Activated T-cell treated with anti-CD3 and anti-CD28 coated beads for 1 hour (primary cell): ENCODE measurements around the gene ADD2.

Source experiments
- DNase-seq: peaks from one replicate; pipeline ENCODE4 v3.0.0-alpha.2; 2020; ENCODE audit warnings: low read depth

The ADD2 gene

DNA sequence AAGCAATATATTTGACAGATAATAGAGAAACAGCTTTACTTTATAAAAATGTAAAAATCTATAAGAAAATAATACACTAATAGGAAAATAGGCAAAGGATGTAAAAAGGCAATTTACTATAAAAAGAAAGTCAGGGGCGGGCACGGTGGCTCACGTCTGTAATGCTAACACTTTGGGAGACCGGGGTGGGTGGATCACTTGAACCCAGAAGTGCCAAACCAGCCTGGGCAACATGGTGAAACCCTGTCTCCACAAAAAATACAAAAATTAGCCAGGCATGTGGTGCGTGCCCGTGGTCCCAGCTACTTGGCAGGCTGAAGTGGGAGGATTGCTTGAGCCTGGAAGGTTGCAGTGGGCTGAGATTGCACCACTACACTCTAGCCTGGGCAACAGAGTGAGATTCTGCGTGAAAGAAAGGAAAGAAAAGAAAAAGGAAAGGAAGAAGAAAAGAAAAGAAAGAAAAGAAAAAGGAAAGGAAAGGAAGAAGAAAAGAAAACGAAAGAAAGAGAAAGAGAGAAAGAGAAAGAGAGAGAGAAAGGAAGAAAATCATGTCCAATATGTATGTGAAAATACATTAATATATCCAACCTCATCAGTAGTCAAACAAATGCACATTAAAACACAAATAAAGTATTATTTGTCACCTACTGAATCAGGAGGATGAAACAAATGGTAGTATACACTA, 65.1 kb downstream of the ADD2 start:
- no peak for DNase-seq

DNA sequence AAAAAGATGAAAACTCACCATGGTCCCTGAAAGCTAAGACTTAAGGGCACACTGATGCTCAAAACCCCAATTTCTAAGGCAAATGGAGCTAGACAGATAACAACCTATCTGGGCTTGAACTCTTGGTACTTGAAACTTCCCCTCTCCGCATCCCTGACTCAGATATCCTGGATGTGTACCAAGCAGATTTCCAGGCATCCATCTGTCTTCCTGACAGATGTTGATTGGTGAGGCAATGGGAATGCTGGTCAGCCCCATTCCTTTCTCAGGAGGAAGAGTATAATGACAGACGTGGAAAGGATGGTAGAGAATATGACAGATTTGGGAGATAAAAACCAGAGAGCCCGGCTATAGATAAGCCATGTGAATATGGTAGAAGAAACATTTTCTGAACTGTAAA, 69.2 kb downstream of the ADD2 start:
- no peak for DNase-seq

DNA sequence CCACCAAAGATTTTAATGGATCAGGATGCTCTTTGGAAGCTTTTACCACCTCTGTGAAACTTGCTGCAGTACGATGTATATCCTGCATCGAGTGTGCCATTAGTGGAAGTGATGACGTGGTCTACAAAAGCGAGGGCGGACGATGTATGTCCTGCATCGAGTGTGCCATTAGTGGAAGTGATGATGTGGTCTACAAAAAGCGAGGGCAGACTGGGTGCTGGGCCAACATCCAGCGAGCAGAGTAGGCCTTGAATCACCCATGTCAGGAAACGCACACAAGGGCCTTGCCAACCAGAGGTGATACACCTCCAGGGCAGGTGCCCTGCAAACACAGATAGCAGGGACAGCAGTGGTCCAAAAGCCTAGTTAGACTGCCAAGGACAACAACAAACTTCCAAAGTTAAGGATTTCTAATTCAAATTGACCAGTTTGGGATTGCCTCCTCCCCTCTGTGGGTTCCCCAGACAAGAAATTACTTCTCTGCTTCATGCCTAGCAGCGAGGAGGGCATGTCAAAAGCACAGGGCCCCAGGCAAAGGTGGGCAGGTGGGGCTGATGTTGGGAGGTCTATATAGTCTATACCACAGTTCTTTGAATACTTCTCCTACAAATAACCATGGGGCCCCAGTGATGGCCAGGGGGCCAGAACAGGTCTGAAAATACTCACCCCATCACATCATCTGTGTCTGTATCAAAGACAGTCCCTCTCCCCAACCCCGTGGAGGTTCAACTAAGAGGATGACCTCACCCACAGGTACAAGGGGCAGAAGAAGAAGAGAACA, 70.2 kb downstream of the ADD2 start:
- no peak for DNase-seq

DNA sequence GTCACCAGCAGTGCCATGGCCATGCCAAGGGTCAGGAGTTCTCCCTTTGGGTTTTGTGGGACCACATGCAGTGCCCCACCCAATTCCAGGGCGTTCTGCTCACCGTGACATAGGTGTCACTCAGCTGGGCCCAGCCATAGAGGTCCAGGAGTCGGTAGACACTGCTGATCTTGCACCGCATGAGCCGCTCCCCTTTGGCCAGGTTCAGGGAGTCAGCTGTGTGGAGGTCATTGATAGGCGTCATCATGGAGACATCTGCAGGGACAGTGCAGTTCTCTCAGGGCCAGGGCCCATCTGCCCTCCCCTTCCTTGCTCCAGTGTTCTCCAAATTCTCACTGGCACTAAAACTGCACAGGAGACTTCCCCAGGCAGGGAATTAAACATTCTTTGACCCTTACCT, 71.9 kb downstream of the ADD2 start:
- no peak for DNase-seq

DNA sequence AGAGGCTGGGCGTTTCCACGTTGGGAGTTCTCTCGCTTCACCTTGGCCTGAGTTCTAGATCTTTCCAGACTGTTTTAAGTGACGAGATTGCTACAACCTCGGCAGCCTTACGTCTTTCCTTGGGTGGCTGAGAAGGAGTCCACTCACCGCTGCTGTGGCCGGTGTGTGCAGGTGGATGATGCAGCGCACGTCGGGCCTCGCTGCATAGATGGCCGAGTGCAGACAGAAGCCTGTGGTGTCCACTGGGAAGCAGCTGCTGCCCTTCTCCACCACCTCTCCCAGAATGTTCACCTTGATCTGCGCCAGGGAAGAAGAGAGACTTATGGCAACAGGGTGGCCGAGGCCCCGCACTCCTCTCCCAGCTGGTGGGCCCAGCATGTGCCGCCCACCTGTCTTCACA, 75.7 kb downstream of the ADD2 start:
- no peak for DNase-seq

DNA sequence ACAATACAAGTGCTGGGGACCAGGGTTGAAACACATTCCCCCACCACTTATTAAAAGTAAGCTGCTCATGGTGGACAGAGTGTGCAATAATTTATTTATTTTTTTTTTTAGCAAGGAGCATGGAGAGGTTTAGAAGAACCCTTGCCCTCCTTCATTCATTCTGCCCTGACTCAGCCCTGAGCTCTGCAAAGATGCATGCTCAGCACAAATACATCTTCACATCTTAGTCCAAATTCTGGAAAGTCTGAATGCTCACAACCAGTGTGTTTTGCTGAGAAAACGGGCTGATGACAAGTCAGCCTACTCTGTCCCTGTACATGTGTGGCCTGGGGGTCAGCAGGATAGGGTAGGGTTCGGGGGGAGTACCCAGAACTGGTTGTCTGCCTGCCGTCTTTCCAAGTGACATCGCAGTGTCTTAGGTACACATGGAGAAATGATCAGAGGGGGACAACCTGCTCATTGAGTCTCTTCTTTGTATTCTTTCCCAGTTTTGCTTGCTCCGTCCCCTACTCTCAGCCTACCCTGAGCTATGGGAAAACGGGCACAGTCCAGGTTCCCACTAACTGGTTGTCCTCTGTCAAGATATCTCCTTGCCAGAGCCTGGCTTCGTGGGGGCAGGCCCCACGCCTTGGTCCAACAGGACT, 76.4 kb downstream of the ADD2 start:
- no peak for DNase-seq

DNA sequence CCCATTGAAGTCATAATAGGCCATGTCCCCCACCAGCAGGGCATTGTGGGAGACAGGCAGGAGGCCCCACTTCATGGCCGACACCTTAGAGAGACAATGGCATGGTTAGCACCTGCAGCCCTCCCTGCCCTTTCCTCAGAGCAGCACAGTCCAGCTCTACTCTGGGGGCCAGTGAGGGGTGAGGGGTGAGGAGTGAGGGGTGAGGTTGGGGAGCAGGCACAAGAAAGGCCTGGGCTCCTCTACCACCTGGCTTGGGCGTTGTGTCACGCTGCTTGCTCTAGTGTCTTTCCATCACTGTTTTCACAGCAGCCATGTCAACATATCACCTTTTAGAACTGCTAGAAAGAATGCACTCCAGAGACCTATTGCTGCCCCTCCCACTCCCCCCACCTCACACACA, 77.2 kb downstream of the ADD2 start:
- DNase-seq, result no peak

DNA sequence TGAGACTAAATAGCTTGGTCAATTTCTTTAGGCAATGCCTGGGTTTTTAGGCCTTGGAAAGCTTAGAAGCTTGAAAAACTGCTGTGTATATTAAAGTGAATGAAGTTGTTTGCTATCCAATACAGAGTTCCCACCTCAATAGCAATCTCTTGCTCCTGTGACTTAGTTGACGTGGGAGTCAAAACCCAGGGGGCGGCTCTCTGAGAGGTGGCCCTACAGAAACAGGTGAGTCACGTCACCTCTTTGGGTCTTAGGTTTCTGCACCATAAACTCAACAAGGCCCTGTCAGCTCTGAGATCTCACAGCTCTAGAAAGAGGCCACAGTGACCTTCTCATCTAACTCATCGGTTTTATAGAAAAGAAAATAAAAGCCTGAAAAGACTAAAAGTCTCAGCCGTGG, 79.6 kb downstream of the ADD2 start:
- DNase-seq, result no peak

DNA sequence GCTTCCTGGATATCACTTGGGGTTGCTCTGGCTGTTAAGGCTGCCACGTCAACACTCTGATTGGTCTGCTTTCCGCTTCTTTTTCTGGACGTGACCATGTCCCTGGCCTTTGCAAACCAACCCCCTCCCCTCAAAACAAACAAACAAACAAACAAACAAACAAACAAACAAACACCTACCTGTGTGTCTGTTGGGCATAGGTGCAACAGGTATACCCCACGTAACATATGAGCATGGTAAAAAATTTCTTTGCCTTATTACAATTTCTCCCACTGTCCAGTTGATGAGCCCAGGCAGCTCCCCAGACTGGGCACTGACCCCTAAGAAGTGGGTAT, 80.6 kb downstream of the ADD2 start:
- DNase-seq, result no peak

DNA sequence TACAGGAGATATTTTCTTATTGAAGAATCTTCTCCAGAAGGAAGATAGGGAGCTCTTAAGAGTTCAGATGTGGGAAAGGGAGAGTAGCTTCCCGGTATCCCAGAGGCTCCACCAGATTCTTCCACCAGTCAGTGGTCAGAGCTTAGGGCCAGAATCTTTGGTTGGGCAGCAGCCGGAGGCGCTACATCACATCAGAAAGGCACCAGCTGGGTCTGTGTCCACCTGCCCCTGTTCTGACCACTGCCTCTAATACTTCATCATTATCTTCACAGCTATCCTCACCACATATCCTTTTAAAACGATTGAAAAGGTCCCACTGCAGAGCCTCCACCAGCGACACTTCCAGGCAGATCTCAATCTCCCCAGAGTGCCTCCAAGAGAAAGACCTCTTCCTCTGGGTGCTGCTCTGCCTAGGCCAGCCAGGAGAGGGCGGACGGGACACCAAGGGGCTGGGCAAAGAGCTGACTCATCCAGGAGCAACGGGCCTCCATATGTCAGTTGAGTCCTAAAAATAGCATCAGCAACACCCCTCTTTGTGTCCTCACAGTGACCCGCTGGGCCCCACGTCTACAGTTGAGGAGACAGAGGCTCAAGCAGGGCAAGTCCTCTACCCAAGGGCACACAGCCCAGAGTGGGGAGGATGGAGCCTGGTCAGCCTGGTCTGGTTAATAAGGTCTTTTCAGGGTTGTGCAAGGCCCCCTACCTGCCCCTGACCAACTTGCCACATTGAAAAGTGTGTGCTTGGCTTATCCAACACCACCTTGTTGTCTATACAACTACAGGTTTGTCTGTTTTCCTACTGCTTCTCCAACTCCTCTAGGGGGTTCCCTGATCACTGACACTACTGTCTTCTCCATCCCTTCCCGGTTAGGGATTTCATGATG, 81.2 kb downstream of the ADD2 start:
- no peak for DNase-seq

DNA sequence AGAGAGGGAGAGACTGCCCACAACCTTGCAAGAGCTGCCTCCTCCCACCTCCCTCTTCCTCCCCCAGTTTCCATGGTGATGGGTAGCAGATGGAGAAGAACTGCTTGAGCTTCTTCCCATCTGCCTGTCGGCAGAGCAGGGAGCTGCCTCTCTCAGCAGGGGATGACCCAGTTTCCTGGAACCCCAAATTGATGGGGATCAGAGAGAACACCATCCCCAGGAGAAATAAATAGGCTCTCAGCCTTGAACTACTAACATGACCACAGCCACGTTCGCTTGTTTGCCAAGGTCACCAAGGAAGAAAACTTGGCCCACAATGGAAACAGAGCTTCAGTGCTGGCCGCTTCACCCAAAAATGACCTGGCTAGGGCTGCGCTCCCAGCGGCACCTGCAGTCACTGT, 82.2 kb downstream of the ADD2 start:
- DNase-seq, result no peak

DNA sequence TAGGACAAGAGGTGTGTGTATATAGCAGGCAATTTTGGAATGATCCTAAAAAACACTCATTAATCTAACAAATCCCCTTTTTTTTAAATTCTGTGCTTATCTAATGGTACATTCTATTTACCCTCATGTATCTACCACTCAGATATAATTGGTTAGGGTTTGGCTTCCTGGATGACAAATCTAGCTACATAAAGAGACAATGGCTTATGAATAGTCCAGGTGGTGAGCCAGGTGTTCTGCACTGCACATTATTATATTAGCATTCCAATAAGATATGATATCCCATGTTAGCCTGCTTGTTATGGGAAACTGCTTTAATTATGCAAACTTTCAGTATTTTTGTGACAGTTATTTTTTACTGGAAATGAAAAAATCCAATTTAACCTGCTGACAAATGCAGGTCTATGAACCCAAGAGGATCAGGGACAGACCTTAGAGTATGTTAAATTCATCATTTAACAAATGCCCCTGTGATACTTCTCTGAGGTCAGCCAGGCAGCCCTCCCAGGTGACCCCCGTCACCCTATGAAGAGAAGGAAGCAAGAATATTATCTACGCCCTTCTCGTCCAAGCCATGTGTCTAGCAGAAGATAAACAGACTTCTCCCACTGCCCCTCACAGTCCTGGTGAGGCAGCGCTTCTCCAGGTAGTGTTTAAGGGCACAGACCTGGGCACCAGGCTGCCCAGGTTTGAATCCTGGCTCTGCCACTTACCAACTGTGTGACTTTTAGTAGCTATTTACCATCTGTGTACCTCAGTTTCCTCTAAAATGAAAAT, 83.0 kb downstream of the ADD2 start:
- DNase-seq, result no peak

DNA sequence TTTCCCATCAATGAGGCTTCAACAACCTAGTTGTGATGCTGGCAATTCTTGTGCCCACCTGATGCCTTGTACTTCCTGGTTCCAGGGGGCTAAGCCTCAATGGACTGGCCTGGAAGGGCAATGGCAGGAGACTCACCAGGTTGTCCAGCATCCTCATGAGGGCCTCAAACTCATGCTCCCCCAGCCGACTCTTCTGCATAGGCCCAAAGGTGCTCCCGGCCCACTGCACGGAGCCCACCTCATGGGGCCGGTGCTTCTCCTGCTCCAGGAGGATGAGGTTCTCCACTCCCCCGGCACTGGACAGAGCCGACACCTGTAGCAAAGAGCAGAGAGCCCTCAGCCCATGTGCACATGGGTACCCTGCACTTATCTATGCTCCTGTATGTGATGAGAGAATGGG, 84.5 kb downstream of the ADD2 start:
- DNase-seq, result no peak

DNA sequence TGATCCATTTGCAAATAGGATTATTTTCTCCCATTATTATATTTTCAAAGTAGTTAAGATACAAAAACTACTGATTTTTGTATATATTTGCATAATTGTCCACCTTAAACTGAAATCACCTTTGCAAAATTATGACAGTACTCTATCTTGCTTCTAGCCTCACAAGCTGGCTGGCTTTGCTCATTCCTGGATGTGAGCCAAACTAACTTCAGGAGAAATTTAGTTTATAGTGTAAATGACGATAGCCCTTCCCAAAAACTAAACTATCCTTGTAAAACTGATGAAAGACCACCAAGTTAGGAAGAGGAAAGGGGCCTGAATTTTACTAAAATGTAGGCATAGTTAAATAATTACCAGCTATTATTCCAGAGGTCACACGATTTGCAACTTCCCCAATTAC, 87.3 kb downstream of the ADD2 start:
- DNase-seq, result no peak

DNA sequence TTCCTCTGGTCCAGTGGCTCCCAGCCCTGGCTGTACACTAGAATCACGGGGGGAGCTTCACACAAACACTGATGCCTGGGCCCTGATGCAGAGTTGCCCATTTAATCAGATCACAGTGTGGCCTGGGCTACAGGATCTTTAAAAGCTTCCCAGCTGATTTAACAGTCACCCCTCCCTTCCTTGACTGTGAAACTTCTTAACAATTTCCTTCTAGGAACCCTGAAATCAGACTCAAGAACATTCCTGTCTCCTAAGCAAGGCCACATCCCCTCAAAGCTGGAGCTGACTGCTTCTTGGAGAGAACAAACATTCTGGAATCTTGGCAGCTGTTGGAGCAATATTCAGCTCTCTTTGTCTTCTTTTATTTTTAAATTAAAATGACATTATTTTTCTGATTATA, 88.7 kb downstream of the ADD2 start:
- DNase-seq, result no peak

DNA sequence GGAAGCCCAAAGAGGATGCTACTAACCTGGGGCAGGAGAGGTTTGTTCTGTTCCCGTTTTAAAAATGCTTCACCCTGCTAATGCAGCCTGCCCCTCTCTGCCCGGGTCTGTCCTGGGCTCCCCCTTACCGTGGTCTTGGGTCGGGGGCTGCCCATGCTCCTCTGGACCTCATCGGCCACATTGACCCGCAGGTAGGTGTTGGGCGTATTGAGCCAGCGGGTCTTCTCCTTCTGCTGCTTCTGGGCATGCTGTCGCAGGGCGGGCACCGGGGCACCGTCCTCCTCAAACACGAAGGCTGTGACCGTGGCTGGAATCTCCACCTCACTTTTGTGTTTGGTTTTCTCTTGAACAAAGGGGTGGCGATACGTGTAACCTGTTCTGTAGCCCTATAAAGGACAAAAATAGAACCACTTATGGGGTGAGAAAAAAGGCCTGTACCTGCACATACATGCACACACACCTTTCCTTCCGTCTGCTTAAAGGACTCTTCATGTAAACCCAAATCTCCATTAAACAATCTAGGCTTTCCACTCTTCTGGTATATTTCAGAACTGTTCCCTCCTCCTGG, 89.3 kb downstream of the ADD2 start:
- DNase-seq, result no peak

DNA sequence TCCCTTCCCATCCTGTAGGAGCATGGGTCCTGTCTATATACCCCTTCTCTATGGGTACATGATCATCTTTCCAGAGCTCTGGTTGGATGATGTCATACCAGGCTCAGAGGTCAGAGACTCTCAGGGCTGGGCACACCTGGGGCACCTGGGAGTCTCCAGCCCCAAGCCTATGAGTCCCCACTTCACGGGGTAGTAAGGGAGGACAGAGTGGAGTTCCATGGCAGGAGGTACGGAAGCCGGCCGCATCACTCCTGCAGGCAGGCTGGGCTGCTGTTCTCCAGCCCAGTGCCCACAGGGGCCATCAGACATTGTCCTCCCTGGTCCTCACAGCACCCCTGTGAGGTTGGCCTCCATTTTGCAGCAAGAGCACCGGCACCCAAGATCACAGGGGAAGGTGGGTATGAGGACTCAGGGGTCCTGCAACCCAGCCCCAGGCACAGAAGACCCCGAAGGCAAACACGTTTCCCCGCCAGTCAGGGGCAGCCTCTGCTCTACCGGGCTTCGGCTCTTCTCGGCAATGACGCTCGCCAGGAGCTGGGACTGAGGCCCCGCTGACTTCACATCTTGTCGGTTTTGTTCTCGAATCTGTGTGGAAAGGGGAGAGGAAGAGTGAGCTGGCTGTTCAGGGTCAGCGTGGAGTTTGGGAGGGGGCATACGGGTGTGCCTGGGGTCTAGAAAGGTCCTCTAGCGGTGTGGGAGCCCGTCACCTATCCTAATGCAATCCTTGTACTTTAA, 91.5 kb downstream of the ADD2 start:
- no peak for DNase-seq

DNA sequence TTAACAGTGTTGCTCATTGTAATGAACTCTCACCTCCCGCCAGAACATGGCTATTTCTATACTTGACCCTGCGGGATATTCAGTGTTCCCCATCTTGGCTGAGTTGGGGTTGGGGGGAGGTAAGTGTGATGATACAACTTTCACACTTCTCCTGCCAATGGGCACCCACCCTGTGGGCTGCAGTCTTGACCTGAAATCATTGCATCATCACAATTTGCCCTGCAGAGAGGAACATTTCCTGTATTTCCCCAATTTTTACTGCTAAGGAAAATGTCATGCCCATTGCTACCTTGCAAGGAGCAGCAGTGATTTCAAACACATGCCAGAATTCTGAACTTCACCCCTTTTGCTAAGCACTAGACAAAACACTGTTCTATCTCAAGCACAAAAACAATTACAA, 92.1 kb downstream of the ADD2 start:
- no peak for DNase-seq

DNA sequence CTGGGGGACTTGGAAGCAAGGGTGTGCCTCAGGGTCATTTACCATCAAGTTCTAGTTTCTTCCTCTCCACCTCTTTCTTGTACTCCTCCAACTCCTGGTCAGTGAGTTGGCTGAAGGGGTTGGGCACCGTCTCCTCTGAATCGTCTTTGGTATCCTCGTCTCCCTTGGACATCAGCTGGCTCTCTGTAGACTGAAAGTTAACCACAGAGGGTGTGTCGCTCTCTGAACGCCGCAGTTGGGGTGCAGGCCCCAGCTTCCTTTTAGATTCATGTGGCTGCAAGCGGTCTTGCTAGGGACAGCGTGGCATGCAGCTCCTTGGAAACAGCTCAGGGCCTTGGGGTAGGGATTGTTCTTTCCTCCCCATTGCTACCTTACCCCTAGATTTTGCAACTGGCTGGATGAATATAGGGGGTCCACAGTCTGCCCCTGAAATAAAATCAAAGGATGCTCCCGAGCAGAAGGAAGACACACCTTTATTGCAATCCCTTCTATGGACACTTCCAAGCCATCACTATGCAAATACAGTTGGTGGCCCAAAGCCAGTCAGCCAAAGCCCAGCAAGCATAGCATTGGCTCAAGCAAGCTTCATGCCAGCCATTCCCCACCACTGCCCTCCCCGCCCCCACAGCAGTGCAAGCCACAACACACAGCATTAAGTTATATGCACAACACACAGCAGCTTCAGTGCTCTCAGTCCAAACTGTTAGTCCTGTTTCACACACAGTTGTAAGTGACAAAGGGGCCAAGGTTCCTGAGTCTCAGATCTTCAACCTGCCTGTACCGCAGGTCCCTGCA, 93.2 kb downstream of the ADD2 start:
- DNase-seq, result no peak
